HepG2 (cell line): ENCODE data around the gene LPIN3. TPM values are rescaled to one million over a fixed set of nuclear protein-coding genes. Genes with fewer than 3 reads are reported as not detected.

Experiments used
- CSRNP2 ChIP-seq: sonication (generic); formaldehyde crosslinking; conservative IDR thresholded peaks from 2 replicates; pipeline ENCODE4 v1.8.0; 2022; ENCODE audit warnings: low read depth, missing genetic modification reagents
- HCFC1 ChIP-seq: fragments of 150-350 bp; IDR thresholded peaks from 2 replicates; pipeline ENCODE4 v1.6.1; 2014; ENCODE audit warnings: low read depth, low read length
- HDAC2 ChIP-seq: sonication (generic); formaldehyde crosslinking; IDR thresholded peaks from 2 replicates; pipeline ENCODE4 v1.4.0; 2020; ENCODE audit warnings: missing genetic modification reagents
- IKZF5 ChIP-seq: IDR thresholded peaks from 2 replicates; pipeline ENCODE4 v1.6.1; 2018; ENCODE audit warnings: missing genetic modification reagents, mild to moderate bottlenecking, missing compliant biosample characterization
- IRF9 ChIP-seq: sonication (generic); formaldehyde crosslinking; IDR thresholded peaks from 2 replicates; pipeline ENCODE4 v1.8.0; 2022; ENCODE audit warnings: missing genetic modification reagents, mild to moderate bottlenecking, borderline replicate concordance
- KDM5B ChIP-seq: sonication (generic); formaldehyde crosslinking; IDR thresholded peaks from 2 replicates; pipeline ENCODE4 v1.4.0; 2020; ENCODE audit warnings: missing genetic modification reagents, mild to moderate bottlenecking, borderline replicate concordance
- PAF1 ChIP-seq: IDR thresholded peaks from 2 replicates; pipeline ENCODE4 v1.6.1; 2016; ENCODE audit warnings: missing genetic modification reagents, missing compliant biosample characterization
- PRDM4 ChIP-seq: sonication (generic); formaldehyde crosslinking; IDR thresholded peaks from 2 replicates; pipeline ENCODE4 v1.9.0; 2021; ENCODE audit warnings: missing genetic modification reagents, borderline replicate concordance
- RFX1 ChIP-seq: fragments of 450-650 bp; IDR thresholded peaks from 2 replicates; pipeline ENCODE4 v1.6.1; 2017
- RXRA ChIP-seq: sonication (generic); formaldehyde crosslinking; IDR thresholded peaks from 2 replicates; pipeline ENCODE4 v1.5.1; 2020; ENCODE audit warnings: missing genetic modification reagents
- SIN3A ChIP-seq: IDR thresholded peaks from 2 replicates; pipeline ENCODE4 v1.6.1; 2011; ENCODE audit warnings: low read depth, mild to moderate bottlenecking, control low read depth, low read length, borderline replicate concordance
- SRSF1 ChIP-seq: fragments of 200-400 bp; formaldehyde crosslinking; optimal IDR thresholded peaks from 2 replicates; pipeline ENCODE3; 2017; ENCODE audit warnings: mild to moderate bottlenecking, low read depth, low read length, moderate library complexity
- SRY ChIP-seq: sonication (generic); formaldehyde crosslinking; IDR thresholded peaks from 2 replicates; pipeline ENCODE4 v1.8.0; 2022; ENCODE audit warnings: mild to moderate bottlenecking, missing genetic modification reagents
- ZBTB1 ChIP-seq: sonication (generic); formaldehyde crosslinking; IDR thresholded peaks from 2 replicates; pipeline ENCODE4 v1.4.0; 2020; ENCODE audit warnings: missing genetic modification reagents, borderline replicate concordance
- ZBTB49 ChIP-seq: sonication (generic); formaldehyde crosslinking; IDR thresholded peaks from 2 replicates; pipeline ENCODE4 v1.4.0; 2020; ENCODE audit warnings: missing genetic modification reagents, borderline replicate concordance
- ZNF264 ChIP-seq: sonication (generic); formaldehyde crosslinking; IDR thresholded peaks from 2 replicates; pipeline ENCODE4 v1.4.0; 2020; ENCODE audit warnings: missing genetic modification reagents
- ZNF296 ChIP-seq: sonication (generic); formaldehyde crosslinking; conservative IDR thresholded peaks from 2 replicates; pipeline ENCODE4 v1.5.0; 2020; ENCODE audit warnings: mild to moderate bottlenecking, missing genetic modification reagents
- ZNF563 ChIP-seq: sonication (generic); formaldehyde crosslinking; IDR thresholded peaks from 2 replicates; pipeline ENCODE4 v1.8.0; 2022; ENCODE audit warnings: mild to moderate bottlenecking, moderate library complexity, missing genetic modification reagents
- ZNF749 ChIP-seq: sonication (generic); formaldehyde crosslinking; IDR thresholded peaks from 2 replicates; pipeline ENCODE4 v1.8.0; 2022; ENCODE audit warnings: mild to moderate bottlenecking, missing genetic modification reagents, moderate library complexity, borderline replicate concordance
- polyA plus RNA-seq, 8 experiments: library from polyadenylated mRNA; depleted of rRNA in 3 of 8; stranded (reverse) in 7 of 8; unstranded in 1 of 8; fragments of >200 nt; fragmentation: Illumina TruSeq in 4 of 8; extraction: Trizol in 4 of 8; gene quantifications; 2 replicates each; pipeline versions ENCODE4 v1.2.1 to v1.2.3, GENCODE V29; 2011 to 2016; ENCODE audit warnings: low read depth in 4 of 8, missing spikeins in 1 of 8, mixed read lengths in 1 of 8; ENCODE audit not compliant: insufficient read depth in 1 of 8
- total RNA-seq, 5 experiments: library from RNA; depleted of rRNA; stranded (reverse); fragments of >200 nt; fragmentation: Illumina TruSeq; extraction: Trizol; gene quantifications; 2 replicates each; pipeline ENCODE4 v1.2.3, GENCODE V29; 2016; ENCODE audit warnings: low read depth in 1 of 5

LPIN3 gene
- total and polyA plus RNA-seq, 2 of the 13 experiments (the other 11 are each of a cell fraction or from before 2014, with no cell fraction given) = 14.2 to 28.6 TPM

GRCh38 chr20:41395667-41396664 is 55.3 kb downstream of the LPIN3 start (continued):
- TF ChIP-seq HDAC2 (CRISPR knock-in tag) = peak; percentile 32; the same call in 1 of the 2 replicates
- TF ChIP-seq RFX1 = no peak
- TF ChIP-seq HCFC1 = no peak
- TF ChIP-seq ZNF296 (CRISPR knock-in tag) = peak; percentile 78
- TF ChIP-seq IRF9 (CRISPR knock-in tag) = 0 out of 2 replicates have a peak, but pooled peaks have one; percentile 19
- TF ChIP-seq IKZF5 (CRISPR knock-in tag) = peak; percentile 81; the same call in 1 of the 2 replicates
- TF ChIP-seq RXRA (CRISPR knock-in tag) = 0 out of 2 replicates have a peak, but pooled peaks have one; percentile 28
- TF ChIP-seq SIN3A = no peak
- 0 out of 2 replicates have a peak, but pooled peaks have one; percentile 38 for TF ChIP-seq ZNF264 (CRISPR knock-in tag)
- TF ChIP-seq ZNF563 (CRISPR knock-in tag) = peak; percentile 56; the same call in 1 of the 2 replicates
- no peak for TF ChIP-seq PAF1
- no peak for TF ChIP-seq ZNF749 (CRISPR knock-in tag)
- TF ChIP-seq ZBTB49 (CRISPR knock-in tag) = no peak
- TF ChIP-seq SRY (CRISPR knock-in tag) = no peak
- peak; percentile 68 for TF ChIP-seq SRSF1
- TF ChIP-seq ZBTB1 (CRISPR knock-in tag) = no peak
- no peak for TF ChIP-seq PRDM4 (CRISPR knock-in tag)
- 0 out of 2 replicates have a peak, but pooled peaks have one; percentile 44 for TF ChIP-seq KDM5B (CRISPR knock-in tag)
- no peak for TF ChIP-seq CSRNP2 (CRISPR knock-in tag)
